ENCODE measurements around the gene STIMATE.

Gene STIMATE

GRCh38 chr3:52893723-52894122 lies 3.6 kb downstream of the STIMATE start:
- DNase-seq (ENCODE audit: low read depth): no peak

- DNase-seq (ENCODE audit: low read depth): no peak
These were observed 4.6 kb downstream of the STIMATE start for GRCh38 chr3:52892625-52893311.

DNA sequence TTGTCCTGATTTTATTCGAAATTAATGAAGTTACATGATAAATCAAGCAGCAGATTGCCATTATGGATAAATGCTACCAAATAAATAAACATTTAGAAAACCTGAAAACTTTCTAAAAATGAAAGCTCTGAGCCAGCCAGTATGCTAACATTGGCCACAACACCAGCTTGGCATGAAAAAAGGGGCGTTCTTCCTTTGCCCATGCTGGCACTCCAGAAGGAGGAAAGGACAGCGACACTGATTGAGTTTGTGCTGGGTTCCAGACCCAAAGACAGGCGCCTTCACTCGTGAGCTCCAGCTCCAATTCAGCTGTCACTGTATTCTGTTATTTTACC lies 5.1 kb downstream of the STIMATE start:
- no peak for DNase-seq (ENCODE audit: low read depth)

GRCh38 chr3:52891615-52892081 lies 5.7 kb downstream of the STIMATE start:
- no peak for DNase-seq (ENCODE audit: low read depth)

- DNase-seq (ENCODE audit: low read depth): no peak
These were observed 6.2 kb downstream of the STIMATE start for GRCh38 chr3:52891164-52891563.

- no peak for DNase-seq (ENCODE audit: low read depth)
These were observed 6.6 kb downstream of the STIMATE start for GRCh38 chr3:52890735-52891134.

GRCh38 chr3:52889901-52890300 lies 7.4 kb downstream of the STIMATE start:
- no peak for DNase-seq (ENCODE audit: low read depth)

- DNase-seq (ENCODE audit: low read depth): no peak
These were observed 10.2 kb downstream of the STIMATE start for GRCh38 chr3:52887166-52887565.

DNA sequence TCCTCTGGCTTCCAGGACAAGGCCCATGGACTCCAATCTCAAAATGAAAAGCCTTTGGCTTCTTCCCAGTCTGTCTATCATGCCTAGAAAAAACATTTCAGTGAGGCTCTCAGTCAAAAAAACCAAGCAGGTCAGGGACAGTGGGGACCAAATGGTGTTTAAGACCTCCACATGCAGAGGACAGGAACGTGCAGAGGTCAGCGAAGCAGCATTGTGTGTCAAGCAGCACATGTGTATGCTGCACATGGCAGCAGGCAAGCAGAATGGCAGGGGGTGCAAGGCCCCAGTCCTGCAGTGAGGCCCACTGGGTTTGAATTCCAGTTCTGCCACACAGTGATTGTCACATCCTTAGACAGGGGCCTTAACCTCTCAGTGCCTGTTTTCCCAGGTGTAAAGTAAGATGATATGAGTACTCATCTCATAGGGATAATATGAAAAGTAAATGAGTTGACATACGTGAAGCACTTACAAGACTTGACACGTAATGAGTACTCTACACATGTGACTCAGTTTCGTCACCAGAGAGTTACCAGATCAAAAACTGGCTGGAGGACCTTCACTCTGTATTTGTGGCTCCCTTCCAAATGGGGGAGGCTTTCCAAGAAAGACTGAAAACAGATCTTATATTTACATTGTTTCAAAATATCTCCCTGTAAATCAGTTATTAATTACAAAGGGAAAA lies 11.2 kb downstream of the STIMATE start:
- no peak for DNase-seq (ENCODE audit: low read depth)

DNA sequence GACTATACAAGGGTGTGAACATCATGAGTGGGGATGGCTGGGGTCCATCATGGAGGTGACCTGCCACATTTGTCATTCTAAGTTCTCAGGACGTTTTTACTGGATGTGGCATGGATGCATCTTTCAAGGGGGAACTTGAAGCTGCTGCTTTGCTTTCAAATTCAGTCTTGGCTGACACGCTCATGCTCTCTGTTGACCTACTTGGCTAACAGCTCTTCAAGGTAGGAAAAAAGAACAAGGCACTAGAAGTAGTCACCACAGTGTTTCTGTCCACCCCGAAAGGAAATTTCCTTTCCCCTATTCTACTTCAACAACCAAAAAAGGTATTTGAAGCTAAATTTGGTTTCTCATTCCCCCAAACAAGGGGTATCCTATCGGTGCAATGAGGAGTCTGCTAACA lies 15.0 kb downstream of the STIMATE start:
- DNase-seq (ENCODE audit: low read depth): no peak

GRCh38 chr3:52881871-52882270 lies 15.5 kb downstream of the STIMATE start:
- DNase-seq (ENCODE audit: low read depth): no peak

DNA sequence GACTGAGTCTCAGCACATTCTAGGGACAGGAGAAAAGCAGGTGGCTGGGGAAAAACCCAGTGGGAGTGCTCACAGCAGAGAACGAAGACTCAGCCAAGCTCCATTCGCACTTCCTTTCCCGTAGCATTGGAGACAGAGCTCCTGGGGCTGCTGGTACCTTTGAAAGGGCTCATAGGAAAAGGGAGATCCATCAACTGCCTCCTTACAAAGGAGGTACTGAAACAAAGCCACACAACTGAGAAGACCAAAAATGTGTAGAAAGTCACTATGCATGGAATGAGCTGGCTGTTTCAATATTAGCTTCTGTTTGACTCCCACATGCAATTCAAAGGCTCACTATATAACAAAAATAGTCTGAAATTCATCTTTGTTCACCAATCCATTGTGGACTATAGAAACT lies 16.9 kb downstream of the STIMATE start:
- DNase-seq (ENCODE audit: low read depth): no peak

DNA sequence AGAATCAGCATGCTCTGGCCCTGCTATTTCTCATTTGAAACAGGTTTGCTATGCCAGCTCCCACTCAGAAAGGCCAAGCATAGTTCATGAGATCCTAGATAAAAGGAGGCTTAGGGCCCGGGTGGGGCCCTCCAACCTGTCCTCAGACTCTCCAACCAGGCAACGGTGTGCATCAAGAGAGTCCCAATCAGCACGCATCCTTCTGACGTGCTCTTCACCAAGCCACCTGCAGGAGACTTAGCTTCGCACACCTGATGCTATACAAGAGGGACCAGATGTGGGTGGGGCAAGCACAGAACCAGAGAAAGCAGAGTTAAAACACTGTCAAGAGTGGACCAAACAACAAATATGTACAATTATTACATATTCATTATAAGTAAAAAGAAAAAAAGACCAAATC lies 17.3 kb downstream of the STIMATE start:
- DNase-seq (ENCODE audit: low read depth): no peak

DNA sequence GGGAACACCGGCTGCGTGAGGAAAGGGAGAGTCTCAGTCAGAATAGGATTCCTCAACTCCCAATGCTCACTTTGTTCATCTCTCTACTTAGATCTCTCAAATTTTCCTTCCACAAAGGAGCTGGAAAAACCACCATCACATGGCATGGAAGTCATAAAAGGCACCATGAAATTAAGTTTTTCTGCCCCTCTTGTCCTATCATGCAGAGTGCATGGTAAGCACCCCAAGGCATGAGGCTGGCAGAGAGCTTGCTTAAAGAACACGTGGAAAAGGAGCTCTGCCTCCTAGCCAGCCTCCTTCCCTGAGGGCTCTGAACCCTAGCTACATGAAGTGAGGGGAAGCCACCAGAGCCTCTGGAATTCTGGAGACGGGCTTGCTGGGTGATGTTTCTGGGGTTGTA lies 17.8 kb downstream of the STIMATE start:
- DNase-seq (ENCODE audit: low read depth): no peak

GRCh38 chr3:52879090-52879489 lies 18.3 kb downstream of the STIMATE start:
- no peak for DNase-seq (ENCODE audit: low read depth)

GRCh38 chr3:52877085-52877484 lies 20.3 kb downstream of the STIMATE start:
- DNase-seq (ENCODE audit: low read depth): no peak

- no peak for DNase-seq (ENCODE audit: low read depth)
These were observed 22.3 kb downstream of the STIMATE start for GRCh38 chr3:52874864-52875587.

DNA sequence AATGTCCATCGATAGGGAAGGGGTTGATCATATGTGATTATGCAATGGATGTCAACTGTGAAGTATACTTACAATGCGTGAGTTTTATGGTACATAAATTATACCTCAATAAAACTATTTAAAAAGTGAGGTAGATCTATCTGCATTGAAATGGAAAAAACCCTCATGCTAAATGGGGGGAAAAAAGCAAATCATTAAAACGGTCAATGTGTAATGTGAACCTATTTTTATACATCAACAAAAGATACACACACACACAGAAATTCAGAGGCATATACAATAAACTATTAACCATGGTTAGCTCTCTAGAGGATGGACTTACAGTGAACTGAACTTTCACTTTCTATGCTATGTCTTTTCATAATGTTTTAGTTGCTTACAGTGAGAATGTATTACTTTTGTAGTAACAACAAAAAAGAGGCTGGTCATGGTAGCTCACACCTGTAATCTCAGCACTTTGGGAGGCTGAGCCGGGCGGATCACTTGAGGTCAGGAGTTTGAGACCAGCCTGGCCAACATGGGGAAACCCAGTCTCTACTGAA lies 23.1 kb downstream of the STIMATE start:
- DNase-seq (ENCODE audit: low read depth): no peak

GRCh38 chr3:52873433-52874159 lies 23.8 kb downstream of the STIMATE start:
- no peak for DNase-seq (ENCODE audit: low read depth)

DNA sequence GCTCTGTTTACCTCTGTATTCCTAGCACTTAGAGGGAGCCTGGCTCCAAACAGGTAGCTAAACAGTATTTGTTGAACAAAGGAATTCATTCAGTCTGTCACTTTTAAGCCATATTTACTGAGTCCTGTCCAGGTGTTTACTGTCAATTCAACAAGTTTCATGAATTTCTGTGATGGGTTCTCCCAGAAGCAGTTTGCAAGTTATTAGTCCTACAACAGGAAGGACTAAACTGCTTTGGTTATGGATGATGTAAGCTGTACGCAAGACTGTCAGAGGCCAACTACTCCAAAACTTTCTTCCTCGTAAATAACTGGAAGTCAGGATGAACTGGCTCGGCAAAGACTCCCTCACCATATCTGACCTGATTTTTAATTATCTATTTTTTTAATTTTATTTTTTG lies 25.1 kb downstream of the STIMATE start:
- no peak for DNase-seq (ENCODE audit: low read depth)

DNA sequence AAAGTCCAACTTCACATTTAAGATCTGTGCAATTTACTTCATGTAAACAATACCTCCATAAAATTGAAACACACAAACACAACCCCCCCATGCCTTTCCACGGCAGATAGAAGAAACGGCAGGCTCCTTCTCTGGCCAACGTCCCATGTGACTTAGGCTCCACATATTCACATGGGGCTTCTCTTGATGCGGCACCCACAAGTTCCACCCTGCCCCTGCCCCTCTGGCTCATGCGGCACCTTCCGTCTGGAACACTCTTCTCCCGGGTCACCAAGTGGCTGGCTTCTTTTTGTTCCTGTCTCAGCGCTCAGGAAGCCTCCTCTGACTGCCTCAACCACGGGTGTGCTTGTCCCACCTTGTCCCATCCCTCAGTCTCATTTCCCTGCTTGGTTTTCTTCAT lies 25.6 kb downstream of the STIMATE start:
- DNase-seq (ENCODE audit: low read depth): no peak

GRCh38 chr3:52870471-52870870 lies 26.9 kb downstream of the STIMATE start:
- no peak for DNase-seq (ENCODE audit: low read depth)

Data from stimulated activated CD8-positive, alpha-beta memory T cell treated with anti-CD3 and anti-CD28 coated beads, Interleukin-15, amount 100 ng/mL, for 24 hours (primary cell).